ENCODE results near the gene TMOD3. TPM values are rescaled to one million over a fixed set of nuclear protein-coding genes. Genes with fewer than 3 reads are reported as not detected.

TMOD3 gene
- total RNA-seq, 1 donor from 2014 or later = 39.0 TPM

- Mint-ChIP-seq H3K9me3 (no peaks in the 10 kb centered on the region), H3K4me3 (no peak overlapping the region), H3K27ac (no peak overlapping the region), H3K36me3 (ENCODE audit: low read depth) (peaks cover 63% of the 10 kb centered on the region), H3K4me1 (no peaks in the 10 kb centered on the region), H3K27me3 (no peaks in the 10 kb centered on the region)
- intact Hi-C loops (cut with micrococcal nuclease) = no loop called here
- CTCF ChIA-PET = no interaction called here
- TF ChIP-seq CTCF (IDR thresholded peaks at IDR 0.05) = no peak
- POLR2A ChIA-PET = interaction anchor here (0.7 kb wide), 1 partner anchor 189 kb away, joined by 3 read pairs; no protein-coding TSS in a partner anchor
- DNase-seq (no peak), ATAC-seq (ENCODE audit: low read depth) (no peak)
These were observed 97.4 kb downstream of the TMOD3 start for GRCh38 chr15:51926809-51927208.

GRCh38 chr15:51931016-51931415 lies 101.6 kb downstream of the TMOD3 start:
- H3K27me3 Mint-ChIP-seq = no peaks in the 10 kb centered on the region
- POLR2A ChIA-PET = interaction anchor here (0.7 kb wide), 1 partner anchor 73 kb away, joined by 10 read pairs; no protein-coding TSS in a partner anchor
- intact Hi-C loops (cut with micrococcal nuclease) = no loop called here
- peaks cover 26% of the 10 kb centered on the region for H3K4me1 Mint-ChIP-seq
- TF ChIP-seq CTCF (IDR thresholded peaks at IDR 0.05) = no peak
- ATAC-seq (ENCODE audit: low read depth) (no peak), DNase-seq (no peak)
- H3K27ac Mint-ChIP-seq = no peak overlapping the region
- CTCF ChIA-PET = no interaction called here
- H3K4me3 Mint-ChIP-seq = no peak overlapping the region
- no peaks in the 10 kb centered on the region for H3K9me3 Mint-ChIP-seq
- H3K36me3 Mint-ChIP-seq (ENCODE audit: low read depth) = peaks cover 39% of the 10 kb centered on the region

GRCh38 chr15:51931638-51932037 lies 102.2 kb downstream of the TMOD3 start:
- H3K27ac Mint-ChIP-seq = no peak overlapping the region
- TF ChIP-seq CTCF (IDR thresholded peaks at IDR 0.05) = no peak
- POLR2A ChIA-PET = interaction anchor here (0.7 kb wide), 1 partner anchor 74 kb away, joined by 10 read pairs; no protein-coding TSS in a partner anchor

GRCh38 chr15:51932161-51932560 lies 102.7 kb downstream of the TMOD3 start:
- H3K27ac Mint-ChIP-seq = no peak overlapping the region
- no peak for DNase-seq
- no peaks in the 10 kb centered on the region for H3K9me3 Mint-ChIP-seq
- ChIA-PET POLR2A (no interaction called here), CTCF (interaction anchor here (0.7 kb wide), 1 partner anchor 281 kb away, joined by 3 read pairs; no protein-coding TSS in a partner anchor)
- intact Hi-C loops (cut with micrococcal nuclease) = no loop called here
- peaks cover 43% of the 10 kb centered on the region for H3K36me3 Mint-ChIP-seq (ENCODE audit: low read depth)
- peaks cover 31% of the 10 kb centered on the region for H3K4me1 Mint-ChIP-seq
- TF ChIP-seq CTCF (IDR thresholded peaks at IDR 0.05) = no peak
- H3K4me3 Mint-ChIP-seq = no peak overlapping the region
- no peak for ATAC-seq (ENCODE audit: low read depth)
- no peaks in the 10 kb centered on the region for H3K27me3 Mint-ChIP-seq

More at GRCh38 chr15:51931638-51932037, 102.2 kb downstream of the TMOD3 start:
- intact Hi-C loops (cut with micrococcal nuclease) = no loop called here
- CTCF ChIA-PET = interaction anchor here (0.7 kb wide), 1 partner anchor 281 kb away, joined by 3 read pairs; no protein-coding TSS in a partner anchor
- Mint-ChIP-seq H3K4me3 (no peak overlapping the region), H3K4me1 (peaks cover 31% of the 10 kb centered on the region), H3K36me3 (ENCODE audit: low read depth) (peaks cover 40% of the 10 kb centered on the region), H3K27me3 (no peaks in the 10 kb centered on the region), H3K9me3 (no peaks in the 10 kb centered on the region)
- no peak for DNase-seq
- ATAC-seq (ENCODE audit: low read depth) = no peak

- DNase-seq = no peak
- POLR2A ChIA-PET = interaction anchor here (0.6 to 2.0 kb wide), 3 partner anchors 26 to 244 kb away, joined by 3 to 7 read pairs (median 3); partner anchors contain the start of gene LEO1
- peak; percentile 89 for ATAC-seq (ENCODE audit: low read depth)
- intact Hi-C loops (cut with micrococcal nuclease) = loop anchor here (1.0 kb wide), 1 partner anchor 36 kb away; the partner anchor contains the start of gene LEO1
- TF ChIP-seq CTCF (IDR thresholded peaks at IDR 0.05) = no peak
- CTCF ChIA-PET = no interaction called here
- Mint-ChIP-seq H3K27me3 (no peaks in the 10 kb centered on the region), H3K4me1 (peaks cover 31% of the 10 kb centered on the region), H3K27ac (peak overlapping the region; percentile 87), H3K4me3 (peak overlapping the region; percentile 33), H3K9me3 (no peaks in the 10 kb centered on the region), H3K36me3 (ENCODE audit: low read depth) (peaks cover 52% of the 10 kb centered on the region)
These were observed 106.1 kb downstream of the TMOD3 start for GRCh38 chr15:51935466-51936104.

Measured in activated B cell treated with CpG ODN at 0.5 μM for 24 hours (primary cell).